ENCODE data around the gene TEX101.
"Not testable (repeated sequence)": the region's sequence is repeated elsewhere in the genome, so short reads cannot be mapped to it uniquely, and the experiment has no call there.

Gene TEX101

GRCh38 chr19:43390903-43391551 is 23.7 kb upstream of the TEX101 start:
- H3K9me3 ChIP-seq (ENCODE audit: low read depth, low read length); H3K27ac ChIP-seq; H3K4me3 ChIP-seq; H3K36me3 ChIP-seq (ENCODE audit: insufficient read depth, low read length); DNase-seq (ENCODE audit: low read depth, low spot score); H3K9ac ChIP-seq (ENCODE audit: insufficient read length): not testable (repeated sequence)

- not testable (repeated sequence) for H3K27ac ChIP-seq; H3K4me3 ChIP-seq; H3K9ac ChIP-seq (ENCODE audit: insufficient read length); DNase-seq (ENCODE audit: low read depth, low spot score); H3K9me3 ChIP-seq (ENCODE audit: low read depth, low read length); H3K36me3 ChIP-seq (ENCODE audit: insufficient read depth, low read length)
These were observed 23.1 kb upstream of the TEX101 start for GRCh38 chr19:43391552-43391935.

GRCh38 chr19:43393501-43393900 is 21.2 kb upstream of the TEX101 start:
- H3K4me3 ChIP-seq; H3K9ac ChIP-seq (ENCODE audit: insufficient read length); H3K36me3 ChIP-seq (ENCODE audit: insufficient read depth, low read length); H3K27ac ChIP-seq; H3K9me3 ChIP-seq (ENCODE audit: low read depth, low read length); DNase-seq (ENCODE audit: low read depth, low spot score): not testable (repeated sequence)

- H3K4me3 ChIP-seq: no peak overlapping the region
- no peaks in the 10 kb centered on the region for H3K9me3 ChIP-seq (ENCODE audit: low read depth, low read length)
- no peaks in the 10 kb centered on the region for H3K36me3 ChIP-seq (ENCODE audit: insufficient read depth, low read length)
- no peak for DNase-seq (ENCODE audit: low read depth, low spot score)
- TF ChIP-seq POLR2AphosphoS5 (IDR thresholded peaks at IDR 0.05; ENCODE audit: borderline replicate concordance, low read depth, low read length) (no peak), EZH2 (IDR thresholded peaks at IDR 0.05) (no peak), FOXP2 (optimal IDR thresholded peaks at IDR 0.05; ENCODE audit: control extremely low read depth, extremely low read length, insufficient read depth) (no peak)
- no peak overlapping the region for H3K27ac ChIP-seq
- no peak overlapping the region for H3K9ac ChIP-seq (ENCODE audit: insufficient read length)
These were observed 19.1 kb upstream of the TEX101 start for GRCh38 chr19:43395561-43395960.

- H3K9me3 ChIP-seq (ENCODE audit: low read depth, low read length): no peaks in the 10 kb centered on the region
- no peak for DNase-seq (ENCODE audit: low read depth, low spot score)
- no peaks in the 10 kb centered on the region for H3K36me3 ChIP-seq (ENCODE audit: insufficient read depth, low read length)
- TF ChIP-seq POLR2AphosphoS5 (IDR thresholded peaks at IDR 0.05; ENCODE audit: borderline replicate concordance, low read depth, low read length) (no peak), EZH2 (IDR thresholded peaks at IDR 0.05) (no peak), FOXP2 (optimal IDR thresholded peaks at IDR 0.05; ENCODE audit: control extremely low read depth, extremely low read length, insufficient read depth) (no peak)
- H3K4me3 ChIP-seq: no peak overlapping the region
- no peak overlapping the region for H3K27ac ChIP-seq
- no peak overlapping the region for H3K9ac ChIP-seq (ENCODE audit: insufficient read length)
These were observed 8.4 kb upstream of the TEX101 start for GRCh38 chr19:43406297-43406696.

- TF ChIP-seq POLR2AphosphoS5 (IDR thresholded peaks at IDR 0.05; ENCODE audit: borderline replicate concordance, low read depth, low read length): no peak
- TF ChIP-seq FOXP2 (optimal IDR thresholded peaks at IDR 0.05; ENCODE audit: control extremely low read depth, extremely low read length, insufficient read depth): no peak
- TF ChIP-seq EZH2 (IDR thresholded peaks at IDR 0.05): no peak
- Histone ChIP-seq H3K4me3 (no peak overlapping the region), H3K36me3 (ENCODE audit: insufficient read depth, low read length) (no peaks in the 10 kb centered on the region), H3K27ac (no peak overlapping the region), H3K9ac (ENCODE audit: insufficient read length) (no peak overlapping the region), H3K9me3 (ENCODE audit: low read depth, low read length) (no peaks in the 10 kb centered on the region)
- DNase-seq (ENCODE audit: low read depth, low spot score): no peak
These were observed 7.2 kb upstream of the TEX101 start for GRCh38 chr19:43407416-43408005.

GRCh38 chr19:43408043-43408442 is 6.6 kb upstream of the TEX101 start:
- H3K4me3 ChIP-seq: no peak overlapping the region
- no peaks in the 10 kb centered on the region for H3K9me3 ChIP-seq (ENCODE audit: low read depth, low read length)
- DNase-seq (ENCODE audit: low read depth, low spot score): no peak

GRCh38 chr19:43409415-43409814 is 5.3 kb upstream of the TEX101 start:
- DNase-seq (ENCODE audit: low read depth, low spot score): no peak
- H3K9me3 ChIP-seq (ENCODE audit: low read depth, low read length): no peaks in the 10 kb centered on the region
- no peak overlapping the region for H3K27ac ChIP-seq

More at GRCh38 chr19:43408043-43408442, 6.6 kb upstream of the TEX101 start:
- Histone ChIP-seq H3K36me3 (ENCODE audit: insufficient read depth, low read length) (no peaks in the 10 kb centered on the region), H3K9ac (ENCODE audit: insufficient read length) (no peak overlapping the region), H3K27ac (no peak overlapping the region)
- no peak for TF ChIP-seq POLR2AphosphoS5 (IDR thresholded peaks at IDR 0.05; ENCODE audit: borderline replicate concordance, low read depth, low read length)
- TF ChIP-seq FOXP2 (optimal IDR thresholded peaks at IDR 0.05; ENCODE audit: control extremely low read depth, extremely low read length, insufficient read depth): no peak
- TF ChIP-seq EZH2 (IDR thresholded peaks at IDR 0.05): no peak

GRCh38 chr19:43412441-43412840 is 2.2 kb upstream of the TEX101 start:
- Histone ChIP-seq H3K9me3 (ENCODE audit: low read depth, low read length) (no peaks in the 10 kb centered on the region), H3K9ac (ENCODE audit: insufficient read length) (no peak overlapping the region), H3K4me3 (no peak overlapping the region), H3K36me3 (ENCODE audit: insufficient read depth, low read length) (no peaks in the 10 kb centered on the region), H3K27ac (no peak overlapping the region)
- TF ChIP-seq POLR2AphosphoS5 (IDR thresholded peaks at IDR 0.05; ENCODE audit: borderline replicate concordance, low read depth, low read length): no peak
- no peak for TF ChIP-seq FOXP2 (optimal IDR thresholded peaks at IDR 0.05; ENCODE audit: control extremely low read depth, extremely low read length, insufficient read depth)
- TF ChIP-seq EZH2 (IDR thresholded peaks at IDR 0.05): no peak
- no peak for DNase-seq (ENCODE audit: low read depth, low spot score)

More at GRCh38 chr19:43409415-43409814, 5.3 kb upstream of the TEX101 start:
- Histone ChIP-seq H3K36me3 (ENCODE audit: insufficient read depth, low read length) (no peaks in the 10 kb centered on the region), H3K9ac (ENCODE audit: insufficient read length) (no peak overlapping the region), H3K4me3 (no peak overlapping the region)
- TF ChIP-seq EZH2 (IDR thresholded peaks at IDR 0.05): no peak
- TF ChIP-seq POLR2AphosphoS5 (IDR thresholded peaks at IDR 0.05; ENCODE audit: borderline replicate concordance, low read depth, low read length): no peak
- TF ChIP-seq FOXP2 (optimal IDR thresholded peaks at IDR 0.05; ENCODE audit: control extremely low read depth, extremely low read length, insufficient read depth): no peak

Data from SK-N-MC (cell line).